ENCODE data around the gene DCTPP1.

- TF ChIP-seq CTCF (IDR thresholded peaks at IDR 0.05 in 4 of 5, conservative IDR thresholded peaks at IDR 0.05 in 1 of 5), result no peak
- TF ChIP-seq POLR2A (IDR thresholded peaks at IDR 0.05), result no peak
These were observed 35.2 kb downstream of the DCTPP1 start for GRCh38 chr16:30394592-30395154.

Measured in gastrocnemius medialis (tissue), 4 donors.